8988T (cell line): Measurements from ENCODE around the gene NRK.
"Not testable (repeated sequence)": the region's sequence is repeated elsewhere in the genome, so short reads cannot be mapped to it uniquely, and the experiment has no call there.

Experiments
- DNase-seq: peaks from one replicate; pipeline ENCODE4 v3.0.0; 2011

NRK gene

GRCh38 chrX:105882581-105883275 is 60.4 kb downstream of the NRK start:
- DNase-seq = no peak

GRCh38 chrX:105894721-105895120 is 72.4 kb downstream of the NRK start:
- no peak for DNase-seq

- no peak for DNase-seq
These were observed 87.2 kb downstream of the NRK start for GRCh38 chrX:105909576-105909975.

- DNase-seq = no peak
These were observed 88.3 kb downstream of the NRK start for GRCh38 chrX:105910563-105911105.

GRCh38 chrX:105945266-105945665 is 122.9 kb downstream of the NRK start:
- no peak for DNase-seq

- no peak for DNase-seq
These were observed 147.1 kb downstream of the NRK start for GRCh38 chrX:105969487-105969886.

- no peak for DNase-seq
These were observed 150.5 kb downstream of the NRK start for GRCh38 chrX:105972690-105973386.

- no peak for DNase-seq
These were observed 151.0 kb downstream of the NRK start for GRCh38 chrX:105973387-105973739.

- DNase-seq = no peak
These were observed 153.0 kb downstream of the NRK start for GRCh38 chrX:105975382-105975781.

GRCh38 chrX:105981772-105982485 is 159.6 kb downstream of the NRK start:
- DNase-seq = no peak

GRCh38 chrX:105988487-105988886 is 166.1 kb downstream of the NRK start:
- DNase-seq = not testable (repeated sequence)

GRCh38 chrX:105999294-105999693 is 177.0 kb downstream of the NRK start:
- DNase-seq = no peak

GRCh38 chrX:106000203-106000602 is 177.9 kb downstream of the NRK start:
- no peak for DNase-seq

- not testable (repeated sequence) for DNase-seq
These were observed 178.3 kb downstream of the NRK start for GRCh38 chrX:106000609-106001008.

- DNase-seq = no peak
These were observed 183.3 kb downstream of the NRK start for GRCh38 chrX:106005684-106006083.

- no peak for DNase-seq
These were observed 185.5 kb downstream of the NRK start for GRCh38 chrX:106007815-106008214.
